HG02885 (cell line): ENCODE results near the gene OPCML.

ENCODE experiments used
- ATAC-seq: cut with Tn5 transposase; IDR thresholded peaks from one replicate; pipeline ENCODE4 v1.9.1; 2021; ENCODE audit warnings: mild to moderate bottlenecking; ENCODE audit not compliant: unreplicated experiment, poor library complexity

The OPCML gene

GRCh38 chr11:132627981-132628380 lies 904.3 kb downstream of the OPCML start:
- ATAC-seq = no peak

GRCh38 chr11:132626446-132626845 lies 905.9 kb downstream of the OPCML start:
- ATAC-seq = no peak

GRCh38 chr11:132623511-132623910 lies 908.8 kb downstream of the OPCML start:
- ATAC-seq = no peak

DNA sequence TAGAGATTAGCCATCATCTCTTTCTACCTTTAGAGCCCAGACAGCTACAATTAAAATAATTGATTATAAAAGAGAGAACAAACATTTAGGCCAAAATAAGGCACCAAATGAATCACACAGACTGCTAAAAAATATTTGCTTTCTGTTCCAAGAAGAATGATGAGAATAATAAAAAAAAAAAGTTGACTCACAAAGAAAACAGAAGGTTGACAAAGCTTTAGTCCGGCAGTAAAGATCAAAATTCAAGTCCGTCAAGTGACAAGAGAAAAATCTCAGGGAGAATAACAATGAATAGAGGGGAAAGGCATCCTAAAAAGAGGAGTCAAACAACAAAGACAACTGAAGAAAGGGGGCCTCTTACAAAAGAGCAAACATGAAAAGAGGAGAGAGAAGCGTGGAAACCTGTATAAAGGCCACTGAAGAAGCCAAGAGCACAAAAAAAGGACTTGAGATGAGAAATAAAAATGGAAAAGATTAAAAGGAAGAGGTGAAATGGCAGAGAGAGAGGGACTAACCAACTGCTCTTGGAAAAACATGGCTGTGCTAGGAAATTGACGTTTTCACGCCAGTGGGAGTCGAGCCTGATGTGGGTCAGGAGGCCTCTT lies 910.2 kb downstream of the OPCML start:
- no peak for ATAC-seq

GRCh38 chr11:132620423-132620822 lies 911.9 kb downstream of the OPCML start:
- no peak for ATAC-seq

DNA sequence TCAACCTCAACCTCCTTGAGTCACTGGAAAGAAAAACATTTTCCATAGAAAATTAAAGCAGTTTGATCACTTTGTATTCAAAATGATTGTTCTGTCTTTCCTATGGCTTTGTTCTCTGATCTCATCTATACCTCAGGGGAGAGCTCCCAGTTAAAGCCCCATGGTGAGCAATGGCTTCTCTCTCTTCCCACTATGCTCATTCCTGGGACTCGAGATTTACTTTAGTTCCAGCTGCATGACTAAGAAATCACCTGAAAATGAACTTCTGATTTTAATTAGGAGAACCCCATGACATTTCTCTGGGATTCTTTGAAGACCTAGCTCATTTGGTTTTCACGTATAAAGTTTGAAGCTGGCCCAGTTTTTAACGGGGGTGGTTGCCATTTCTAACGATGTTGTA lies 921.5 kb downstream of the OPCML start:
- no peak for ATAC-seq

GRCh38 chr11:132610216-132610615 lies 922.1 kb downstream of the OPCML start:
- ATAC-seq = no peak

DNA sequence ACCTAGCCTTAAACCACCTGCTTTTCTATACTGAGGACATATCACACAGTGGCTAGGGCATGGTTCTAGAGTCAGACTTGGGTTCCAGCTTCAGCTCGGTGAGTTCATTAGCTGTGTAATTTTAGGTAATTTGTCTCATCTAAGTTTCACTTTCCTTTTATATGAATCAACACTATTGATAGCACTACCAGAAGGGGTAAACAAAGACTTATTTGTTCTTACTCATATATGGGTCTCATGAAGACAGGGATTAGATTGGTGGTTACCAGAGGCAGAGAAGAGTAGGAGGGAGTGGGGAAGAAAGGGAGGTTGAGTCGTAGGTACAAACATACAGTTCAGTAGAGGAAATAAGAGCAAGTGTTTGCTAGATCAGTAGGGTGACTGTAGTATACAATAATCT lies 924.7 kb downstream of the OPCML start:
- ATAC-seq = no peak

DNA sequence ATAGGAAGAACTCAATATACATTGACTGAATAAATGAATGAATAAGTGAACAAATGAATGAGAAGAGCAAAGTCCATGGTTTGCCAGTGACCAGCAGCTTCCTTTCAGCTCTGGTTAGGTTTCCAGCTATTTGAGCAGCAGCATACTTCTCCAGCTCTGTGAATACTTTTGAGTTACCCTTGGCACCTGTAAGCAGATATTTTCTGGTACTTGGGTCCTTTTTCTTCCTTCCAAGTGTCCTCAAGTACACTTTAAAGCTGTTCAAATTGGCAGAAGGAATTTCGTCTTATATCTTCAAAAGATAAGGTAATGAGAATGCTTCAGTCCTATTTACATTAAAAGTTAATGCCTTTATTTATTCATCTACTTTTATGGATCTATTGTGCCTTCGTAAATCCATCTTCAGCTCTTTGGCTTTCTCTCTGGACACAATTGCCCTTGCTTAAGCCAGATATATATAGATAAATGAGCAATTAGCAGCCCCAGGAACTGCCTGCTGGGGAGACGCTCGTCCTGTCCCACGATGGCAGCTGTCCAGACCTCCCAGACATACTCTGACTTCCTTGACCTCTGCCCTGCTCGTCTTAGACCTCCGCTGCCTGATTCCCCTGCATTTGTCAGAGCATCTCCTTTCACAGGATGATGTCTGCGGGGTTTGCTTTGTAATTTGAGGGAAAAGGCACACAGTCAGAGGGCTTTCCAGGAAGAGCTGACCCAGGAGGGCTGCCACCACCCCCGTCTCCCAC lies 926.3 kb downstream of the OPCML start:
- ATAC-seq = no peak

- no peak for ATAC-seq
Measured at GRCh38 chr11:132604431-132604830, 927.9 kb downstream of the OPCML start.

DNA sequence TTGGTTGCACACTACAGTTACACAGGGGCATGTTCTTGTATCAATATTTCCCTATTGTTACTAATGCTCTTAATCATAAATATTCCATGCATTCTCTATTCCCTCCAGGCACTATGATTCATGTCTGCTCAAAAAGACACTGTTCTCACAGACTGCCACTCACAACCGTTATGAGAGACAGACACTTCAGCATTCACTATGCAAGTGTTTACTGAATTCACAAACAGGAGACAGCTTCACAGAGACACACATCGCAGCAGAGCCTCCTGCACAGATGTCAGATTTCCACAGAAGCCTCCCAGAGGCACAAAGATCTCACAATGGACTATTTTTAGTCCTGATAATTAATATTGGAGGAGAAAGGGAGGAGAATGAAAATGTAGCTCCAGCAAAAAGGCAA lies 930.4 kb downstream of the OPCML start:
- ATAC-seq = no peak

- no peak for ATAC-seq
Measured at GRCh38 chr11:132595711-132596134, 936.6 kb downstream of the OPCML start.

DNA sequence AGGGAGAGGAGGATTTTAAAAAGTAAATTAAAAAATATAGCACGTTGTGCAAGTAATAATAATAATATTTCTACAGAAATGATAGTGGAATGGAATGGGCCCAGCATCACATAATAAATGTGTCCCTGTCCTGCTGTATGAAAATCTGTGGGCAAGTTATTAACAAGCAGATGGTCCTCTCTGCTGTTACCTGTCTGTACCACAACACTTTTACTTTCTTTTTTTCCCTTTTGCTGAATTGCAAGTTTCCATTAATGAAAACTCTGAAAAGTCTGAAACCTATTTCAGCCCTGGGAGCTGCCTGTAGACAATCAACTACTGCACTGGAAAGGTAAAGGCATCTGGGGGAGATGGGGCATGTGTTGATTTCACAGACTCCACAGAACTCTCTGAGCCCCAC lies 937.1 kb downstream of the OPCML start:
- ATAC-seq = no peak

GRCh38 chr11:132590986-132591385 lies 941.3 kb downstream of the OPCML start:
- no peak for ATAC-seq

DNA sequence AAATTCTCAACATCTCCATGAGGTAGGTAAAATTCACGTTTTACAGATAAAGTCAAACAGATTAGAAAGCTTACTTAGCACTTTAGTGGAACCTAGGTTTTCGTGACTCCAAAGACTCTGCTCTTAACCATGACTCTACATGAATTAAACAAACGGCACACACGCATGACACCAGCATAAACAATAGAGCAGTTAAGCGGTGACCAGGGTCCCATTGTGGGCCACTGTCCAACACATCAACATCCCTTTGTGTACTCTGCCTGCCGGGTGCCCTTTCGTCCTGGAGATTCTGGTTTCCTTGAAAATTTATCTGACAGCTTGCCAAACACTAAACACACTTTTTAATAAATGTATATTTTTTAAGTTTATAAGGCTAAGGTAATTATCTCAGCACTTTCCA lies 941.7 kb downstream of the OPCML start:
- no peak for ATAC-seq

DNA sequence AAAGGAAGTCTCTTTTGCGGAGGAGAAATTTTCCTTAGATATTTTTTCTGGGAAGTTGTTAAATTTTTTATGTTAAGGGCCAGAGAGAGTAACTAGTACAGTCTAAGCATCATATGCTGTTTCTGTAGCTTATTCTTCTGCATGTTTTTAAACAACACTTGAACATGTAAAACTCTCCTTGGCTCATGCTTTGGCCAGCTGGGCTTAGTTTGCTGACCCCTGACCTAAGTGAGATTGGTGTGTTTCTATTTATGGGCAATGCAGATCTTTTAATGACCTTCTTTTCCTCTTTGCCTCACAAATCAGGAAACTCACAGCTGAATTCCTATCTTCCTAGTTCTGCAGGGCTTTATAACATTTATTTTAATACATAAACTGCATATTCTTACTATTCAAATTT lies 942.5 kb downstream of the OPCML start:
- ATAC-seq = no peak

DNA sequence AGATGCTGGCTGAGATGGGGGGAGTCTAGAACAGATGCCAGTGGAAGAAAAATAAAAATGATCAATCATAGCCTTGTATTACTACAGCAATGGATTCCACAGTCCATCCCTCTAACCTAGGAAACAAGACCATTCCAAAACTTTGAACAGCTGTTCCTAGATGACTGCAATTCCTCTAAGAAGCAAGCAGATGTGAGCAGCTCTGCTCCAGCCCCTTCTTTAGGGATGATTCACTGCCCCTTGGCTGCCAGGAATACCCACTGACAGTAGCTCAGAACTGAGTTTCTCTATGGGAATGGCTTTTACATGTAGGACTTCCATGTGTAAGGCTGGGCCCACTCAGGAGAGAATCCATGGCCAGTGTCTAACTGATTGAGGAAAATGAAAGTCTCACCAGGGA lies 943.9 kb downstream of the OPCML start:
- no peak for ATAC-seq

- ATAC-seq = no peak
Measured at GRCh38 chr11:132587716-132588115, 944.6 kb downstream of the OPCML start.

DNA sequence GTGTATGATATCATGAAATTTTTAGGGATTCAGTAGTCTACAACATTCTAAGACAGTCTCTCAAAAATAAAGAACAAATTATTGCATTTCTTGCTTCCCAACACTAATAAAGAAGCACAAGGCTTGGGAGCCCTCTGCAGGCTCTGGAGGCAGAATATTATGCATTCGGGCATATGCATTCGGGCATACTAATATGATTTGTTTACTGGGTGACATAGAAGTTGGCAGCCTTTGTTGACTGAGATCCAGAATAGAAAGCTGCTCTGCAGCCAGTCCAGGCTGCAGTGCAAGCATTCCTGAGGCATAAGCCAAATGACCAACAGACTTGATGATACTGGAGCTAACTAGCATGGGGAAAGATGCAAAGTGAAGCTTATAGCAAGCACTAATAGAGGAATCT lies 945.5 kb downstream of the OPCML start:
- no peak for ATAC-seq

DNA sequence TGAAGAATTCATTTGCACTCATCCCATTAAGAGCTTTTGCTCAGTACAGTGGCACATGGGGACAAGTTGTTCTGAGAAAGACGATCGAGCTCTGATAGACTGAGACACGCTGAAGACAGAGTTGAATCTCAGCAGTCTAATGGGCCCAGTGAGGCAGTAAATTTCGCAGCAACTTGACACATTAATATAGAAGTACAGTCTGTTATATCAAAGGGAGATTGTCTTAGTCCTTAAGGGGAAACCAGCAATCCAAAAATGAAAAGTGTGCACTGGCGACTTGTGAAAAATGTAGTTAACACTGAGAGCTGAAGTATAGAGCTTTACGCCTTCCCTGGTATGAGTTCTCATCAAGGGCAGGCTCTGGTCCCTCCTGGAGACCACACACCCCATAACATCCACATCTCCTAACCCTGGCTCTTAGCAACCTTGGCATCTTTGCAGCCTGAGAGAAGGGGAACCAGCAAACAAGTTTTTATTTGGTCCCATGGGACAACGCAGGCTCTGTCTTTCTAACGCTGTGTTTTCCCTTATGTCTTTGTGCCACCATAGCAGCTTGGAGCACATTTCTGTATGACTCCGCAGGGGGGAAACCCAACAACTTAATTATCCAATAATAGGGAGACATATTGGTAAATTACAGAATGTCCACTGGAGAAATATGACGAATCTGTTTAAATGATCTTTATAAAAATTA lies 952.5 kb downstream of the OPCML start:
- ATAC-seq = no peak

DNA sequence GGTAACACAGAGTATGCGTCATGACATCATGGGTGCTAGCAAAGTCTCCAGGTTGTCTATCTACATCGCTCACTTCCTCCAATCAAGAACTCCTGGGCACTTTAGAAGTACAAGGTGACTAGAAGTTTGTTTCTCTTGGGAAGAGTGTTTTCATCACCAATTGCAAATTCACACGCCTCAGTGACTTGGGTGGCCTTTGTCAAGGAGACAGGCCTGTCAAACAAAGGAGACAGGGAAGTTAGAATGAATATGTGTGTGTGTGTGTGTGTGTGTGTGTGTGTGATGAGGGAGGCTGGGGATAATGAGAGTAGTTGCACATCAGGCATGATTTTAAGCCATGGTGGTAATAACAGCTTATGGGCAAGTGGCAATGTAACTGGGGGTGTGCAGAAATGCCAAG lies 953.2 kb downstream of the OPCML start:
- no peak for ATAC-seq

- ATAC-seq = no peak
Measured at GRCh38 chr11:132578580-132578979, 953.7 kb downstream of the OPCML start.
